ENCODE measurements around the gene LENEP. TPM values are rescaled to one million over a fixed set of nuclear protein-coding genes. Genes with fewer than 3 reads are reported as not detected.

LENEP gene, protein sequence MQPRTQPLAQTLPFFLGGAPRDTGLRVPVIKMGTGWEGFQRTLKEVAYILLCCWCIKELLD
- not detected in 2 replicates for total RNA-seq (ENCODE audit: low replicate concordance)

- H4K20me1 ChIP-seq (ENCODE audit: low read depth): peaks cover 14% of the 10 kb centered on the region
- H3K9ac ChIP-seq: no peak within 1 kb of the TSS
- peaks cover 19% of the 10 kb centered on the region for H3F3A ChIP-seq (ENCODE audit: low read depth)
- H3K4me3 ChIP-seq: no peak within 1 kb of the TSS
- Mint-ChIP-seq H3K4me1 (peaks cover 21% of the 10 kb centered on the region), H3K36me3 (peaks cover 9% of the 10 kb centered on the region), H3K9me3 (no peaks in the 10 kb centered on the region), H3K27ac (peak within 1 kb of the TSS; percentile 85), H3K4me3 (no peak within 1 kb of the TSS), H3K27me3 (ENCODE audit: insufficient read depth, low read depth) (peaks cover 18% of the 10 kb centered on the region)
- H3K4me1 ChIP-seq: peaks cover under 1% of the 10 kb centered on the region
- no peak within 1 kb of the TSS for H3K27ac ChIP-seq
- peaks cover 3% of the 10 kb centered on the region for H3K36me3 ChIP-seq
- peaks cover 8% of the 10 kb centered on the region for H3K79me2 ChIP-seq (ENCODE audit: low read depth)
- no peaks in the 10 kb centered on the region for H3K27me3 ChIP-seq
- no peak within 1 kb of the TSS for H2AFZ ChIP-seq (replicated peaks)
- H3K9me3 ChIP-seq (ENCODE audit: low read depth): no peaks in the 10 kb centered on the region
- no peak for DNase-seq (ENCODE audit: low spot score)
- no peak within 1 kb of the TSS for H3K4me2 ChIP-seq
- TF ChIP-seq EZH2 (IDR thresholded peaks at IDR 0.05): no peak
- TF ChIP-seq, protein P1, sequence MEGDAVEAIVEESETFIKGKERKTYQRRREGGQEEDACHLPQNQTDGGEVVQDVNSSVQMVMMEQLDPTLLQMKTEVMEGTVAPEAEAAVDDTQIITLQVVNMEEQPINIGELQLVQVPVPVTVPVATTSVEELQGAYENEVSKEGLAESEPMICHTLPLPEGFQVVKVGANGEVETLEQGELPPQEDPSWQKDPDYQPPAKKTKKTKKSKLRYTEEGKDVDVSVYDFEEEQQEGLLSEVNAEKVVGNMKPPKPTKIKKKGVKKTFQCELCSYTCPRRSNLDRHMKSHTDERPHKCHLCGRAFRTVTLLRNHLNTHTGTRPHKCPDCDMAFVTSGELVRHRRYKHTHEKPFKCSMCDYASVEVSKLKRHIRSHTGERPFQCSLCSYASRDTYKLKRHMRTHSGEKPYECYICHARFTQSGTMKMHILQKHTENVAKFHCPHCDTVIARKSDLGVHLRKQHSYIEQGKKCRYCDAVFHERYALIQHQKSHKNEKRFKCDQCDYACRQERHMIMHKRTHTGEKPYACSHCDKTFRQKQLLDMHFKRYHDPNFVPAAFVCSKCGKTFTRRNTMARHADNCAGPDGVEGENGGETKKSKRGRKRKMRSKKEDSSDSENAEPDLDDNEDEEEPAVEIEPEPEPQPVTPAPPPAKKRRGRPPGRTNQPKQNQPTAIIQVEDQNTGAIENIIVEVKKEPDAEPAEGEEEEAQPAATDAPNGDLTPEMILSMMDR (IDR thresholded peaks at IDR 0.05): no peak
- no peak for TF ChIP-seq EZH2phosphoT487 (IDR thresholded peaks at IDR 0.05)
These were observed at the start of gene LENEP for GRCh38 chr1:154993572-154994268. Gene LENEP, plus strand, starts transcription at chr1:154993586. Its CDS starts 22 bp downstream, at chr1:154993608.

GRCh38 chr1:154943649-154944400, 49.6 kb upstream of the LENEP start:
- no peaks in the 10 kb centered on the region for H3K9me3 Mint-ChIP-seq
- H3K4me3 ChIP-seq: no peak overlapping the region
- peaks cover 37% of the 10 kb centered on the region for H3K4me1 Mint-ChIP-seq
- H2AFZ ChIP-seq (replicated peaks): no peak overlapping the region
- H3K27me3 Mint-ChIP-seq (ENCODE audit: insufficient read depth, low read depth): peaks cover 6% of the 10 kb centered on the region
- H3K4me3 Mint-ChIP-seq: no peak overlapping the region
- H3K4me2 ChIP-seq: no peak overlapping the region
- H4K20me1 ChIP-seq (ENCODE audit: low read depth): peaks cover 8% of the 10 kb centered on the region
- peak overlapping the region; percentile 55 for H3K27ac Mint-ChIP-seq
- no peak overlapping the region for H3K9ac ChIP-seq
- no peaks in the 10 kb centered on the region for H3K27me3 ChIP-seq
- no peaks in the 10 kb centered on the region for H3K9me3 ChIP-seq (ENCODE audit: low read depth)
- peak overlapping the region; percentile 26 for H3K27ac ChIP-seq
- no peaks in the 10 kb centered on the region for H3K79me2 ChIP-seq (ENCODE audit: low read depth)
- peaks cover 2% of the 10 kb centered on the region for H3K36me3 Mint-ChIP-seq
- H3F3A ChIP-seq (ENCODE audit: low read depth): peaks cover 19% of the 10 kb centered on the region
- H3K4me1 ChIP-seq: peaks cover 20% of the 10 kb centered on the region
- TF ChIP-seq EZH2phosphoT487 (IDR thresholded peaks at IDR 0.05): no peak
- TF ChIP-seq, protein P1 (IDR thresholded peaks at IDR 0.05): peak; percentile 78
- TF ChIP-seq EZH2 (IDR thresholded peaks at IDR 0.05): no peak
- DNase-seq (ENCODE audit: low spot score): peak; percentile 70
- H3K36me3 ChIP-seq: no peaks in the 10 kb centered on the region

DNA sequence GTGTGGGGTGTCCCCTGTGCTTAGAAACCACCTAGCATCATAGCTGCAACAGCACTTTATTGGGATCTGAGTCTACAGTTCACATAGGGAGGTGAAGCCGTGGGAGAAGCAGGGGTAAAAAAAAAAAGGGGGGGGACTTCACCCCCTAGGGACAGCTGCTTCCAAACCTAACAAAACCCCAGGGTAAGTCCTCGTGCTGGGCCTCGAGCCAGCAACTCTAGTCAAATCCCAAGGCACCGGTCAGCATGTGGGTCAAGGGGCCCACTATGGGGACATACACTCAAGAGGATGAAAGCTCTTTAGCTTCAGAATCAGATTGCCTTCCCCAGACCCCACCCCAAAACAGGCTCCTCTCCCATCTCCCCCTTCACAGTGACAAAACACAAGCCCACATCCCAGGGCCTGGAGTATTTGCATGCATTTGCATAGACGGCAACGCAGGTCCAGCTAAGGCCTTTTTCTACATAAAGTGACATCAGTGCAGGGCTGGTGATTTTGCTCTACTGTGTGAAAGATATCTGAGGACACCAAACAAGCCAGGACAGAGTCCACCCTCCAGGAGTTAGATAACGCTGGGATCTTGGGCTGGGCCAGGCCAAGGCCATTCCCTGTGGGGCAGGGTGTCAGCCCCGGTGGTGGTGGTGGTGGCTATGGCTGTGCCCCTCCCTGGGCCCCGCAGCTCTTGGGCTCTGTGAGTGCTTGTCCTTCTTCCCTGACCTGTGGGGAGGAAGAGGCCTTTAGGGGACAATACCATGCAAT, 48.8 kb upstream of the LENEP start:
- Histone ChIP-seq H3F3A (ENCODE audit: low read depth) (peaks cover 19% of the 10 kb centered on the region), H2AFZ (replicated peaks) (no peak overlapping the region), H3K79me2 (ENCODE audit: low read depth) (no peaks in the 10 kb centered on the region), H3K4me3 (no peak overlapping the region), H3K4me2 (no peak overlapping the region), H3K4me1 (peaks cover 20% of the 10 kb centered on the region), H3K36me3 (no peaks in the 10 kb centered on the region), H3K27me3 (no peaks in the 10 kb centered on the region), H3K9ac (no peak overlapping the region), H4K20me1 (ENCODE audit: low read depth) (peaks cover 8% of the 10 kb centered on the region), H3K9me3 (ENCODE audit: low read depth) (no peaks in the 10 kb centered on the region), H3K27ac (peak overlapping the region; percentile 26)
- TF ChIP-seq, protein P1 (IDR thresholded peaks at IDR 0.05): no peak
- TF ChIP-seq EZH2phosphoT487 (IDR thresholded peaks at IDR 0.05) (no peak), EZH2 (IDR thresholded peaks at IDR 0.05) (no peak)
- peaks cover 32% of the 10 kb centered on the region for H3K4me1 Mint-ChIP-seq
- no peak overlapping the region for H3K27ac Mint-ChIP-seq
- no peaks in the 10 kb centered on the region for H3K9me3 Mint-ChIP-seq
- H3K36me3 Mint-ChIP-seq: peaks cover 3% of the 10 kb centered on the region
- H3K27me3 Mint-ChIP-seq (ENCODE audit: insufficient read depth, low read depth): peaks cover 3% of the 10 kb centered on the region
- no peak for DNase-seq (ENCODE audit: low spot score)
- H3K4me3 Mint-ChIP-seq: no peak overlapping the region

All from neural progenitor cell (in vitro differentiated cells).